Measurements from ENCODE around the gene GPR156.
"Not testable (repeated sequence)": the region's sequence is repeated elsewhere in the genome, so short reads cannot be mapped to it uniquely, and the experiment has no call there.

The GPR156 gene

GRCh38 chr3:120160050-120160449, 125.0 kb downstream of the GPR156 start:
- DNase-seq (ENCODE audit: low spot score) = no peak

DNA sequence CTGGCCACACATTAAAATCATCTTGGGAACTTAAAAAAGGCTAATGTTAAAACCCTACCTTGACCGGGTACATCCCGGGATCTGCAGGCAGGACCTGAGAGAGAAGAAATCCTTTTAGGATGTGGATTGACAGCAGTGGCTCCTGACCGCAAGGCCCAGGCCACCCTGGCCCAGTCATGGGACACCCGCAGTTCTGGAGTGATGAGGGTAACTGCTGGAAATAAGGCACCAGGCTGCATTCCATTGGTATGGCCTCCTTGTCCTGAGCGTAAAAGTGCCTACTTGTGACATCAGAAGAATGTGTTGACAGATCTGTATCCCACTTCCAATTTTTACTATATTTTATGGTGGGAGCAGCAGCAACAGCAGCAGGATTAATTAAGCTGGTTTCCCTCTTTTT, 127.3 kb downstream of the GPR156 start:
- DNase-seq (ENCODE audit: low spot score) = no peak

DNA sequence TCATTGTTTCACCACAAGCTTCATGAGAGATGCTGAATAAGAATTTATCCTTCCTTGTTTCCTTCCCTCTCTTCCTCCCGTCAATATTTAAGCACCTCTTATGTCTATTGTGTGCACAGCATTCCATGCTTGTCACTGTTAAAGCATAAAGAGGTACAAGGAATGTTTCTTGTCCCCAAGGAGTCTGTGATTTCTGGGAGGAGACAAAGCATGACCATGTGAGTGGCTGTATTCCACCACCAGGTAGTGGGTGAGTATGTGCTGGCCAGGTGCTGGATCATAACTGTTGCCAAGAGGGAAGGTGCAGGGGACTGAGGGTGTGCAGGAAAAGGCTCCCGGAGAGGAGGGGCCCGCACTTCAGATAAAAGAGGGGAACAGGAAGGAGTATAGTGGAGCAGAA, 127.9 kb downstream of the GPR156 start:
- no peak for DNase-seq (ENCODE audit: low spot score)

DNA sequence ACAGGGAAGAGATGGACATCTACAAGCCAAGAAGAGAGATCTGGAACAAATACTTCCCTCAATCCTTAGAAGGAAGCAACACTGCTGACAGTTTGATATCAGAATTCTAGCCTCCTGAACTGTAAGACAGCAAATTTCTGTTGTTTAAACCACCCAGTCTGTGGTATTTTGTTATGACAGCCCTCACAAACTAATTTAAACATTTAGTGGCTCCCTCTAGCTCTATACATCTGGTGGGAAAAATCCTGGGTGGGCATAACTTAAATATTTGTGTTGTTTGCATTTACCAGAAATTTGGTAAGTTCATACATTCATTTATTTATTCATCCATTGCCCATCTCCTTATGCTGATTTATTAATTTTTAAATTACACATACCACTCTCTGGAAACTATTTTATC, 128.3 kb downstream of the GPR156 start:
- DNase-seq (ENCODE audit: low spot score) = no peak

- DNase-seq (ENCODE audit: low spot score) = not testable (repeated sequence)
Measured at GRCh38 chr3:120155694-120156093, 129.3 kb downstream of the GPR156 start.

- no peak for DNase-seq (ENCODE audit: low spot score)
Measured at GRCh38 chr3:120155108-120155507, 129.9 kb downstream of the GPR156 start.

- no peak for DNase-seq (ENCODE audit: low spot score)
Measured at GRCh38 chr3:120153294-120153693, 131.7 kb downstream of the GPR156 start.

DNA sequence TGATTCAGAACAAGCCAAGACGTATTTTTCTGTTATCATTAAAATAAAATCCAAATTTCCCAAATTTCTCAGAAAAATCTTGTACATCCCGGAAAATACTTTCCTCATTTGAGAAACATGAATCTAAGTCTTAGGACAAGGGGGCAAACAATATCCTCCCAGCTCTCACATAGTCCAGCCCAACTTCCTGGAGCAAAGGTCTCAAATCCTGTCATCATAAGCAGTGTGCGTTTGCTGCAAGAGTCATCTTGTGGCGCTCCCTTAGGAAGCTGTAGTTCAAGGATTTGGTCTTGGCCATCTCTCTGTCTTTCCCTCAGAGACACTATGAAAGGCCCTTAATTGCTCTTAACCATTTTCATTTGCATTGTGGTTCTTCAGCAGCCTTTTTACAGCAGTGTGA, 133.2 kb downstream of the GPR156 start:
- no peak for DNase-seq (ENCODE audit: low spot score)

GRCh38 chr3:120148187-120148949, 136.7 kb downstream of the GPR156 start:
- no peak for DNase-seq (ENCODE audit: low spot score)

- no peak for DNase-seq (ENCODE audit: low spot score)
Measured at GRCh38 chr3:120147072-120147871, 137.8 kb downstream of the GPR156 start.

GRCh38 chr3:120145542-120146285, 139.3 kb downstream of the GPR156 start:
- DNase-seq (ENCODE audit: low spot score) = no peak

DNA sequence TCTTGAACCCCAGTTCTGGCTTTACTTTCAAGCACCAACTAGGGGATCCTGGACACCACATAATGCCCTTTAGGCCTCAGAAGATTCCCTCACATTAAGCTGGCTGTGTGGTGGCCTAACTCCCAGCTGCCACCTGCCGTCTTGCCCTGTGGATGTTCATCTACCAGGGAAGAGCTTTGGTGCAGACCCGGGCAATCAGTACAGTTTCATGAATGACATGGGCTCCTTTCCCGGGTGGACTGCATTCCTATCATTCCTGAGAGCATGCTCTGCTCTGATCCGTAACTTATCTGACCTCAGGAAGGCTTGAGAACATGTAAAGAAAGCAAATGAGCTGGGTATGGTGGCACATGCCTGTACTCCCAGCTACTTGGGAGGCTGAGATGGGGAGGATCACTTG, 140.8 kb downstream of the GPR156 start:
- no peak for DNase-seq (ENCODE audit: low spot score)

DNA sequence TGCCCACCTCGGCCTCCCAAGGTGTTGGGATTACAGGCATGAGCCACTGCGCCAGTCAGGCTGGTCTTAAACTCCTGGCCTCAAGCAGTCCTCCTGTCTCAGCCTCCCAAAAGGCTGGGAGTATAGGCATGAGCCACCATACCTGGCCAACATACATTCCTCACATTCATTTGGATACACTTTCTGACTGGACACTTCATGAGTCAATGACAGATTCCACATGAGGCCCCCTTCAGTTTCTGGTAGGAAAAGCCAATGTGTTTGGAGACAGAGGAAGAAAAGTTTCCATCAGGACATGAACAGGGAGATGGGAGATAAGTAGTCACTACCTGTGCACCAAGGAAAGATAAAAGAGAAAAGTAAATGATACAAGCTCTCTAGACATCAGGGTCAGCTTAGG, 141.3 kb downstream of the GPR156 start:
- no peak for DNase-seq (ENCODE audit: low spot score)

- no peak for DNase-seq (ENCODE audit: low spot score)
Measured at GRCh38 chr3:120142236-120142635, 142.8 kb downstream of the GPR156 start.

DNA sequence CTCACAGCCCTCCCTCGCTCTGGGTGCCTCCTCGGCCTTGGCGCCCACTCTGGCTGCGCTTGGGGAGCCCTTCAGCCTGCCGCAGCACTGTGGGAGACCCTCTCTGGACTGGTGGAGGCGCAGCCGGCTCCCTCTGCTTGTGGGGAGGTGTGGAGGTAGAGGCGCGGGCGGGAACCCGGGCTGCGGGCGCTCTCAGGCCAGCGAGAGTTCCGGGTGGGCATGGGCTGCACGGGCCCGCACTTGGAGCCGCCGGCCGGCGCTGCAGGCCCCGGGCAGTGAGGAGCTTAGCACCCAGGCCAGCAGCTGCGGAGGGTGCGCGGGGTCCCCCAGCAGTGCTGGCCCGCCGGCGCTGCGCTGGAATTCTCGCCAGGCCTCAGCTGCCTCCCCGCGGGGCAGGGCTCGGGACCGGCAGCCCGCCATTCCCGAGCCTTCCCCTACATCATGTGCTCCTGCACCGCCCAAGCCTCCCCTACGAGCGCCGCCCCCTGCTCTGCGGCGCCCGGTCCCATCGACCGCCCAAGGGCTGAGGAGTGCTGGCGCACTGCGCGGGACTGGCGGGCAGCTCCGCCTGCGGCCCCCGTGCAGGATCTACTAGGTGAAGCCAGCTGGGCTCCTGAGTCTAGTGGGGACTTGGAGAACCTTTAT, 144.8 kb downstream of the GPR156 start:
- DNase-seq (ENCODE audit: low spot score) = no peak

GRCh38 chr3:120139140-120139539, 145.9 kb downstream of the GPR156 start:
- DNase-seq (ENCODE audit: low spot score) = no peak

DNA sequence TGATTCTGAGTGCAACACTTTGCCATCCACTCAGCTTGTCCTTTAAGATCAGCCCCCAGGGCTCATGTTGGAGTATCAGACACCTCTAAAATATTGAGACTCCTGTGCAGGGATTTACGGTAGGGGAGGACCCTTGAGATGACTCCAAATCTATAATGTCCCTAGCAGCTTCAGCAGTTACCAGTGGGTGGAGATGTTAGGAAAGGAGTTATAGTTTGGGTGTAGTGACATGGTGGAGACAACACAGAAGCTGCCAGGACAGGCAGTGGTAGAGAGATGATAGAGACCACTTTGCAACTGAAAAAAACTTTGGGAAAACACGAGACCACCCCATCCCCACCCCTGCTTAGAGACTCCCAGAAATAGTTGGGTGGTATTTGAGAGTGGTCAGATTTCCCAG, 147.5 kb downstream of the GPR156 start:
- no peak for DNase-seq (ENCODE audit: low spot score)

DNA sequence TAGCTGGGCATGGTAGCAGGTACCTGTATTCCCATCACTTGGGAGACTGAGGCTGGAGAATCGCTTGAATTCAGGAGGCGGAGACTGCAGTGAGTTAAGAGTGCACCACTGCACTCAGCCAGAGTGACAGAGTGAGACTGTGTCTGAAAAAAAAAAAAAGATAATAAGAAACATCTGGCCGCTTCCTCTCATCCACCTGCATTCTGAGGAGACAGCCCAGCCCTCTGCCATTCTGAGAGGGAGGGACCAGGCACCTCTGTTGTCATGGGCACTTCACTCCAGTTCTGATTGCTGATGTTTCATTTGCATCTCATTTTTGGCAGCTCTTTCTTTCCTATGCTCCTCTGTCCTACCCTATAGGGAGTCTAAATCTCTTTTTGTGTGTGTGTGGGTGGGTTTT, 154.4 kb downstream of the GPR156 start:
- DNase-seq (ENCODE audit: low spot score) = no peak

DNA sequence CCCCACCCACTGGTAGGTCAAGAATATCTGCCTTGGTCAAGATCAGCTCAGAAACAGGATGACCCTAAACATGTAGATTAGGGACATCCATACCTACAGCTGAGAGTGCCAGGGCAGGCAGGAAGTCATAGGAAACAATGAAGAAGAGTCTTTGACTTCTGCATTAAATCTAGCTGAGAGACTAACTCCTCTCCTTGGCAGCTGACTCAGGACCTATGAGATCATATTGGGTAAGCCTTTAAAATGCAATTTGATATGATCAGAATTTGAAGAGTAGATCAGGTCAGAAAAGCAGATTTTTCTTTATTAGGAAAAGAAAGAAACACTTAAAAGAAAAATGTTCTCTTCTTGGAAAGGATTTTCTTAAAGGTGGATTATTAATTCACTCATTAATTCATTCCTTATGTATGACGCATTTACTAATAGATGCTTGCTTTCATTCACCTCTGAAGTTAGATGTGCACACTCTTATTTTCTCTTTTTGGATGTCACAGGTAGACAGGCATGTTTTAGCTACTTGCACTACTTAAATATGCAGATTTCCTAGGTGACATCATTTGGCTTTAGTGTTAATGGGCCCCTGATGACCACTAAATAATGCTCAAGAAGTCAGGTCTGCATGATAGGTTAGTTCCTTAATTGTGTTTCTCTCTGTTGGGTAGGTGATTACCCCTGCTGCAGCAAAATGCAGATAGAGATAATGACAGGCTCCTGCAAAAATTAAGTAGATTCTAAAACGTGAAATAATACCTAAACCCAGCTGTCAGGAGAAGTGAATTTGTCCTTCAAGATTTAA, 155.1 kb downstream of the GPR156 start:
- DNase-seq (ENCODE audit: low spot score) = no peak

- no peak for DNase-seq (ENCODE audit: low spot score)
Measured at GRCh38 chr3:120129051-120129450, 156.0 kb downstream of the GPR156 start.

DNA sequence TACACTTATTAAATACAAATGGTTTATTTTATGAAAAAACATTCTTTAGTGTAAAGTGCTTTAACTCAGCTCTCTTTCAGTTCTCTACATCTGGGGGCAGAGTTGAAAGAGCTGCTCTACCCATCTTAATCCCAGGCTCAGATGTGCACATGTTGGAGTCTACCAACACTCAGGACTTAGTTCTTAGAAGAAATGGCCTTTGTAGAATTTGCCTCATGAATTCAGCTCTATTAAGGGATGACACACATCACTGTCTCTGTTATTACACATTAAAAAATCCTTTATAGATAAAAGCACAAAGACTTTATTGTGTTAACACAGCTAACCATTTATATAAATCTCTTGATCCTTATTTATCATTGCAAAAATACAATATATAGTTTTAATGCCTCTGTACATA, 159.0 kb downstream of the GPR156 start:
- no peak for DNase-seq (ENCODE audit: low spot score)

Measured in ecto neural progenitor cell (in vitro differentiated cells).